K562 (cell line): ENCODE measurements around the gene KATNB1. TPM values are rescaled to one million over a fixed set of nuclear protein-coding genes. Genes with fewer than 3 reads are reported as not detected.

ENCODE experiments used
- ARID1B ChIP-seq: fragments of 450-650 bp; IDR thresholded peaks from 2 replicates; pipeline ENCODE4 v1.6.1; 2016; ENCODE audit warnings: antibody characterized with exemption, mild to moderate bottlenecking, inconsistent platforms
- ATF4 ChIP-seq: fragments of 450-650 bp; formaldehyde crosslinking; IDR thresholded peaks from 2 replicates; pipeline ENCODE4 v1.4.0; 2022; ENCODE audit warnings: mild to moderate bottlenecking, moderate library complexity
- CHD1 ChIP-seq: fragments of 200-600 bp; sonication (generic); IDR thresholded peaks from one replicate; pipeline ENCODE4 v1.6.1; 2012; ENCODE audit warnings: mild to moderate bottlenecking, moderate library complexity, low read length, inconsistent platforms
- CTBP1 ChIP-seq: fragments of 450-650 bp; IDR thresholded peaks from 2 replicates; pipeline ENCODE4 v1.6.1; 2016; ENCODE audit warnings: borderline replicate concordance
- CXXC5 ChIP-seq: fragments of 250-450 bp; sonication (Bioruptor Pico); IDR thresholded peaks from 2 replicates; pipeline ENCODE4 v1.8.0; 2022; ENCODE audit warnings: inconsistent platforms, mild to moderate bottlenecking, moderate library complexity
- DPF2 ChIP-seq: fragments of 450-650 bp; IDR thresholded peaks from 2 replicates; pipeline ENCODE4 v1.6.1; 2016
- HCFC1 ChIP-seq: IDR thresholded peaks from 2 replicates; pipeline ENCODE4 v1.6.1; 2012; ENCODE audit warnings: low read depth, low read length, improper control_type of control experiment
- HES1 ChIP-seq: fragments of 450-650 bp; IDR thresholded peaks from 2 replicates; pipeline ENCODE4 v1.6.1; 2016; ENCODE audit warnings: low read depth, mild to moderate bottlenecking, moderate library complexity
- MYBL2 ChIP-seq, 2 experiments: fragments of 450-650 bp in 1 of 2; sonication (generic) in 1 of 2; formaldehyde crosslinking in 1 of 2; IDR thresholded peaks; 2 replicates each; pipeline versions ENCODE4 v1.6.1 to v1.8.1; 2017 to 2022; ENCODE audit warnings: borderline replicate concordance in 1 of 2, inconsistent platforms in 1 of 2, low read depth in 1 of 2, mild to moderate bottlenecking in 1 of 2, missing genetic modification reagents in 1 of 2, moderate library complexity in 1 of 2
- MYC ChIP-seq, 2 experiments: fragments of 250-450 bp in 1 of 2; sonication (Bioruptor Pico) in 1 of 2; IDR thresholded peaks; 2 replicates each; pipeline versions ENCODE4 v1.5.1 to v1.6.1; 2012 to 2021; ENCODE audit warnings: low read depth in 2 of 2, borderline replicate concordance in 1 of 2, improper control_type of control experiment in 1 of 2, low read length in 1 of 2, mild to moderate bottlenecking in 1 of 2, moderate library complexity in 1 of 2
- RCOR1 ChIP-seq, 2 experiments: IDR thresholded peaks; 2 replicates each; pipeline ENCODE4 v1.6.1; 2012; ENCODE audit warnings: low read depth in 2 of 2, low read length in 2 of 2, borderline replicate concordance in 1 of 2, improper control_type of control experiment in 1 of 2
- SMARCC2 ChIP-seq: fragments of 450-650 bp; IDR thresholded peaks from 2 replicates; pipeline ENCODE4 v1.6.1; 2017; ENCODE audit warnings: antibody characterized with exemption, moderate library complexity, mild to moderate bottlenecking, low read depth
- TBL1XR1 ChIP-seq, 2 experiments: IDR thresholded peaks; 2 replicates each; pipeline ENCODE4 v1.6.1; 2012; ENCODE audit warnings: improper control_type of control experiment in 2 of 2, low read length in 2 of 2, mild to moderate bottlenecking in 1 of 2
- TEAD4 ChIP-seq, 2 experiments: sonication (generic) in 1 of 2; formaldehyde crosslinking in 1 of 2; IDR thresholded peaks; 2 replicates each; pipeline versions ENCODE4 v1.6.1 to v1.8.0; 2012 to 2022; ENCODE audit warnings: borderline replicate concordance in 1 of 2, inconsistent platforms in 1 of 2, low read length in 1 of 2, mild to moderate bottlenecking in 1 of 2, missing genetic modification reagents in 1 of 2
- ZNF592 ChIP-seq: fragments of 450-650 bp; IDR thresholded peaks from 2 replicates; pipeline ENCODE4 v1.6.1; 2017; ENCODE audit warnings: antibody characterized with exemption, mild to moderate bottlenecking
- ZNF780A ChIP-seq: fragments of 250-450 bp; sonication (Bioruptor Pico); IDR thresholded peaks from 2 replicates; pipeline ENCODE4 v1.5.0; 2021; ENCODE audit warnings: mild to moderate bottlenecking
- polyA plus RNA-seq, 8 experiments: library from polyadenylated mRNA; depleted of rRNA in 4 of 8; stranded (reverse) in 5 of 8; unstranded in 3 of 8; fragments of >200 nt; fragmentation: Nextera tagmentation in 2 of 8; fragmentation: Illumina TruSeq in 1 of 8; extraction: Ambion mirVana in 2 of 8; extraction: Trizol in 1 of 8; gene quantifications; 2 replicates each; pipeline versions ENCODE4 v1.2.1 to v1.2.3, GENCODE V29; 2011 to 2014; ENCODE audit warnings: inconsistent platforms in 1 of 8, missing spikeins in 1 of 8
- total RNA-seq, 7 experiments: library from RNA; depleted of rRNA in 6 of 7; stranded (reverse); fragments of >200 nt in 6 of 7; fragmentation: Illumina TruSeq in 2 of 7; extraction: Trizol in 2 of 7; gene quantifications; 2 replicates each; pipeline versions ENCODE4 v1.2.1 to v1.2.3, GENCODE V29; 2011 to 2021; ENCODE audit warnings: low replicate concordance in 1 of 7

The KATNB1 gene
- total and polyA plus RNA-seq, 9 of the 15 experiments (the other 6 are each of a cell fraction or from before 2014, with no cell fraction given) = 1.2 to 52.6 (median 21.9) TPM

GRCh38 chr16:57800200-57801097 is 64.9 kb downstream of the KATNB1 start (continued):
- TF ChIP-seq HES1 (peak; percentile 72), MYBL2 (IDR thresholded peaks at IDR 0.05; ENCODE audit: low read depth) (no peak), MYBL2 (CRISPR knock-in tag; IDR thresholded peaks at IDR 0.05; ENCODE audit: borderline replicate concordance) (no peak), RCOR1 (IDR thresholded peaks at IDR 0.05; ENCODE audit: borderline replicate concordance in 1 of 2, low read depth in 2 of 2, low read length in 2 of 2) (peak in 1 of 2 experiments; percentile 82; a peak in 2 of 4 replicates), MYC (IDR thresholded peaks at IDR 0.05; ENCODE audit: low read depth, low read length) (peak; percentile 34; the same call in 1 of the 2 replicates), MYC (CRISPR knock-in tag; IDR thresholded peaks at IDR 0.05; ENCODE audit: borderline replicate concordance, low read depth) (0 out of 2 replicates have a peak, but pooled peaks have one; percentile 7), TBL1XR1 (IDR thresholded peaks at IDR 0.05; ENCODE audit: low read length in 2 of 2) (peak in 1 of 2 experiments; percentile 44; a peak in 1 of 4 replicates), HCFC1 (no peak), DPF2 (peak; percentile 90), CTBP1 (peak; percentile 95), ZNF780A (CRISPR knock-in tag) (no peak), CHD1 (peak; percentile 42), ZNF592 (0 out of 2 replicates have a peak, but pooled peaks have one; percentile 22), SMARCC2 (0 out of 2 replicates have a peak, but pooled peaks have one; percentile 47), CXXC5 (peak; percentile 58), TEAD4 (IDR thresholded peaks at IDR 0.05; ENCODE audit: low read length) (peak; percentile 46; the same call in 1 of the 2 replicates), TEAD4 (CRISPR knock-in tag; IDR thresholded peaks at IDR 0.05; ENCODE audit: borderline replicate concordance) (no peak), ARID1B (peak; percentile 92), ATF4 (no peak)
